Heart right ventricle (tissue), 16 donors: ENCODE data around the gene CDK5R1. TPM values are rescaled to one million over a fixed set of nuclear protein-coding genes. Genes with fewer than 3 reads are reported as not detected.

Experiments
- ATAC-seq, 8 donors: fragments of 200-7000 bp; cut with Tn5 transposase; one replicate each; pipeline ENCODE4 v1.9.1; 2020; ENCODE audit warnings: mild to moderate bottlenecking in 8 of 8, moderate library complexity in 8 of 8, moderate number of reproducible peaks in 1 of 8
- DNase-seq, 2 donors: peaks; one replicate each; pipeline ENCODE4 v3.0.0-alpha.2; 2020
- H3K27ac ChIP-seq, 10 donors: fragments of 200-600 bp; sonication (generic) in 2 of 10; one replicate each; pipeline versions ENCODE4 v1.5.0 to v1.8.0; 2020 to 2022; ENCODE audit warnings: mild to moderate bottlenecking in 3 of 10
- H3K27me3 ChIP-seq, 7 donors: fragments of 200-600 bp; one replicate each; pipeline ENCODE4 v1.8.0; 2021 to 2022; ENCODE audit warnings: mild to moderate bottlenecking in 2 of 7
- H3K36me3 ChIP-seq, 9 donors: fragments of 200-600 bp; sonication (generic) in 1 of 9; one replicate each; pipeline versions ENCODE4 v1.5.0 to v1.8.0; 2020 to 2022; ENCODE audit warnings: mild to moderate bottlenecking in 2 of 9
- H3K4me1 ChIP-seq, 9 donors: fragments of 200-600 bp; sonication (generic) in 1 of 9; one replicate each; pipeline versions ENCODE4 v1.5.0 to v1.8.0; 2020 to 2022; ENCODE audit warnings: mild to moderate bottlenecking in 4 of 9
- H3K4me3 ChIP-seq, 10 donors: fragments of 200-600 bp; sonication (generic) in 2 of 10; one replicate each; pipeline versions ENCODE4 v1.5.0 to v1.8.0; 2020 to 2022; ENCODE audit warnings: mild to moderate bottlenecking in 7 of 10, moderate library complexity in 2 of 10
- H3K9me3 ChIP-seq, 11 donors: fragments of 200-600 bp in 10 of 11; sonication (generic) in 2 of 11; one replicate each; pipeline versions ENCODE4 v1.5.0 to v1.8.0; 2013 to 2022; ENCODE audit warnings: mild to moderate bottlenecking in 2 of 11, control low read depth in 1 of 11, moderate library complexity in 1 of 11
- WGBS, 2 donors: extraction: QIAGEN DNeasy Blood & Tissue Kit; methylation state at CpG; one replicate each; pipeline ENCODE4 v1.1.7; 2013; ENCODE audit warnings: inconsistent platforms in 1 of 2; 5-methylcytosine and 5-hydroxymethylcytosine counted together
- intact Hi-C, 10 donors: fragments of 100-400 bp; cut with DNase I; formaldehyde crosslinking; loops; one replicate each; pipeline versions ENCODE4 v1.11.1 to v1.14.2; 2022
- polyA plus RNA-seq, 2 donors: library from polyadenylated mRNA; stranded (reverse); fragments of 200-250 nt; gene quantifications; one replicate each; pipeline ENCODE4 v1.2.3, GENCODE V29; 2013
- total RNA-seq, 10 donors: library from RNA; stranded (reverse); fragmentation: NEBNext Ultra II Directional in 3 of 10; extraction: Animal tissue kit (Norgen Biotek cat#: 25700) in 3 of 10; gene quantifications; one replicate each; pipeline versions ENCODE4 v1.2.1 to v1.2.4, GENCODE V29; 2021 to 2023
- TF ChIP-seq, protein P1 (sequence below), 9 donors: fragments of 200-600 bp; sonication (generic) in 2 of 9; IDR thresholded peaks; one replicate each; pipeline versions ENCODE4 v1.5.0 to v1.8.0; 2021 to 2022; ENCODE audit warnings: antibody characterized with exemption in 9 of 9, mild to moderate bottlenecking in 5 of 9, moderate library complexity in 1 of 9
- donor health status: Arrhythmogenic right ventricular cardiomyopathy.
- donor health status: ischemic (EF 13 %, LVEDD 7.1; RV severe dilation, severe dysfunction).
- donor health status: healthy with polysubstance abuse.
- donor health status: DM: no; HTN: yes; CAD: no.
- donor health status: DM: no; HTN: no; CAD: no.
- donor health status: ischemic (EF 25% LVEDD 6.9; RV normal size, moderate dysfunction).
- donor health status: ischemic (EF 25% LVEDD 5.7; RV mildly dilated, moderate dysfunction).
- donor health status: healthy.
- donor health status: DM: yes; HTN: yes; CAD: no.
- donor health status: Ischemic cardiomyopathy.
- donor health status: ischemic (EF 35%, LVEDD 5.7; RV mildly dilated, moderate dysfunction).
- donor health status: nonischemic (EF 11% LVEDD 7.7; RV severe dilation, severe dysfunction).
- donor health status: DM: yes; HTN: yes; CAD: no.
- donor health status: PGD.
- donor health status: ischemic (EF 29% LVEDD 5.4; RV normal size, mild dysfunction).
- donor health status: nonischemic (EF 23%, LVEDD 6.1; RV moderate dilation, normal function).

Gene CDK5R1
- total and polyA plus RNA-seq, 12 donors: 0.66 to 2.1 (median 1.3) TPM

DNA sequence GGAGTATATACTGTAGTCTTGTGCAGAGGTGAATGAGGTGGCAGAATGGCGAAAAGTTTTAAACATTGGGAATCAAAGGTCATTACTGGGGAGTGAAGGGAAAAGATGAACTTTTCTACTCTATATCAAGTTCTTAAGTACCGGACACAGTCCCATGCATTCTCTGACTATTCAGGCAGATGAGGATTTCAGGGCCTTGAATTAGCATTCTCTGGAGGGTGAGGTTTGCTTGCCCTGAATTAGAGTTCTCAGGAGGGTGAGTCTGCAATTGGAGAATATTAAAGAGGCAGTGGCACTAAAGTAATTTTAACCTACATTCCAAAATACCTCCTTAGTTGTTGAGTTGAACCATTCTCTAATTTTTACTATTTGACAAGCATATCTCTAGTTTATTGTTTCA is 33.4 kb upstream of the CDK5R1 start:
- TF ChIP-seq, protein P1, sequence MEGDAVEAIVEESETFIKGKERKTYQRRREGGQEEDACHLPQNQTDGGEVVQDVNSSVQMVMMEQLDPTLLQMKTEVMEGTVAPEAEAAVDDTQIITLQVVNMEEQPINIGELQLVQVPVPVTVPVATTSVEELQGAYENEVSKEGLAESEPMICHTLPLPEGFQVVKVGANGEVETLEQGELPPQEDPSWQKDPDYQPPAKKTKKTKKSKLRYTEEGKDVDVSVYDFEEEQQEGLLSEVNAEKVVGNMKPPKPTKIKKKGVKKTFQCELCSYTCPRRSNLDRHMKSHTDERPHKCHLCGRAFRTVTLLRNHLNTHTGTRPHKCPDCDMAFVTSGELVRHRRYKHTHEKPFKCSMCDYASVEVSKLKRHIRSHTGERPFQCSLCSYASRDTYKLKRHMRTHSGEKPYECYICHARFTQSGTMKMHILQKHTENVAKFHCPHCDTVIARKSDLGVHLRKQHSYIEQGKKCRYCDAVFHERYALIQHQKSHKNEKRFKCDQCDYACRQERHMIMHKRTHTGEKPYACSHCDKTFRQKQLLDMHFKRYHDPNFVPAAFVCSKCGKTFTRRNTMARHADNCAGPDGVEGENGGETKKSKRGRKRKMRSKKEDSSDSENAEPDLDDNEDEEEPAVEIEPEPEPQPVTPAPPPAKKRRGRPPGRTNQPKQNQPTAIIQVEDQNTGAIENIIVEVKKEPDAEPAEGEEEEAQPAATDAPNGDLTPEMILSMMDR (IDR thresholded peaks at IDR 0.05): no peak
- Histone ChIP-seq H3K4me3 (no peak overlapping the region), H3K27me3 (no peaks in the 10 kb centered on the region), H3K9me3 (no peaks in the 10 kb centered on the region), H3K27ac (no peak overlapping the region), H3K4me1 (peaks cover 0 to 11% (median 0%) of the 10 kb centered on the region in 9 donors), H3K36me3 (peaks cover 0 to 100% (median 75%) of the 10 kb centered on the region in 9 donors)
- ATAC-seq (no peak), DNase-seq (no peak)
- 95 to 98% methylated on average over 2 of the region's 2 CpGs for WGBS, 2 donors
- intact Hi-C loops: no loop called here

GRCh38 chr17:32458371-32458770 is 28.4 kb upstream of the CDK5R1 start:
- intact Hi-C loops: no loop called here
- H3K27me3 ChIP-seq: no peaks in the 10 kb centered on the region
- H3K4me1 ChIP-seq: peaks cover 0 to 12% (median 0%) of the 10 kb centered on the region in 9 donors
- TF ChIP-seq, protein P1 (IDR thresholded peaks at IDR 0.05): no peak
- H3K36me3 ChIP-seq: peaks cover 0 to 100% (median 75%) of the 10 kb centered on the region in 9 donors
- ATAC-seq: peak in 1 of 8 donors; percentile 22
- H3K4me3 ChIP-seq: no peak overlapping the region
- H3K9me3 ChIP-seq: no peaks in the 10 kb centered on the region
- no peak for DNase-seq
- H3K27ac ChIP-seq: no peak overlapping the region

DNA sequence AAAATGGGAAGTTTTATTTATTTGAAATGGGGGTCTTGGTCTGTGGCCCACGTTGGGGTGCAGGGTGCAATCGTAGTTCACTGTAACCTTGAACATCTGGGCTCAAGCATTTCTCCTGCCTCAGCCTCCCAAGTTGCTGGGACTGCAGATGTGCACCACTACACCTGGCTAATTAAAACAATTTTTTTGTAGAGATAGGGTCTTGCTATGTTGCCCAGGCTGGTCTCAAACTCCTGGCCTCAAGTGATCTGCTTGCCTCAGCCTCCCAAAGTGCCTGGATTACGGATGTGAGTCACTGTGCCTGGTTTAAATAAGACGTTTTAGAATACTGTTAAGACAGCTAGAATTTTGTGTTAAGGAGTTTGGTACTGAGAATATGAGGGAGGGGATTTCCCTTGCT is 26.7 kb upstream of the CDK5R1 start:
- peaks cover 0 to 100% (median 71%) of the 10 kb centered on the region in 9 donors for H3K36me3 ChIP-seq
- H3K27me3 ChIP-seq: no peaks in the 10 kb centered on the region
- DNase-seq (no peak), ATAC-seq (no peak)
- peaks cover 0 to 11% (median 0%) of the 10 kb centered on the region in 9 donors for H3K4me1 ChIP-seq
- H3K9me3 ChIP-seq: no peaks in the 10 kb centered on the region
- 92 to 96% methylated on average over 4 of the region's 4 CpGs for WGBS, 2 donors
- H3K4me3 ChIP-seq: no peak overlapping the region
- TF ChIP-seq, protein P1 (IDR thresholded peaks at IDR 0.05): no peak
- intact Hi-C loops: loop anchor here in 3 of 10 donors (2.0 to 10.0 kb wide), 3 partner anchors 295 to 297 kb away; no protein-coding TSS in a partner anchor
- no peak overlapping the region for H3K27ac ChIP-seq

GRCh38 chr17:32461498-32461852 is 25.3 kb upstream of the CDK5R1 start:
- TF ChIP-seq, protein P1 (IDR thresholded peaks at IDR 0.05): no peak
- no peak overlapping the region for H3K27ac ChIP-seq
- DNase-seq (no peak), ATAC-seq (peak in 2 of 8 donors; percentile 31 to 44)
- H3K4me3 ChIP-seq: no peak overlapping the region
- peaks cover 0 to 11% (median 0%) of the 10 kb centered on the region in 9 donors for H3K4me1 ChIP-seq
- peaks cover 0 to 100% (median 66%) of the 10 kb centered on the region in 9 donors for H3K36me3 ChIP-seq
- H3K27me3 ChIP-seq: no peaks in the 10 kb centered on the region
- H3K9me3 ChIP-seq: no peaks in the 10 kb centered on the region
- intact Hi-C loops: loop anchor here in 3 of 10 donors (2.0 to 10.0 kb wide), 3 partner anchors 293 to 296 kb away; no protein-coding TSS in a partner anchor
- WGBS, 2 donors: 67 to 68% methylated on average over 4 of the region's 4 CpGs
